HG02678 (cell line): Measurements from ENCODE around the gene KIAA0825.
A peak's percentile ranks its signal among the peaks of the same experiment; 100 is the strongest.
"Not testable (repeated sequence)": the region's sequence is repeated elsewhere in the genome, so short reads cannot be mapped to it uniquely, and the experiment has no call there.

Experiments
- ATAC-seq: cut with Tn5 transposase; IDR thresholded peaks from one replicate; pipeline ENCODE4 v1.9.1; 2021; ENCODE audit warnings: mild to moderate bottlenecking, moderate library complexity; ENCODE audit not compliant: unreplicated experiment

The KIAA0825 gene

GRCh38 chr5:94197970-94198369, 420.4 kb downstream of the KIAA0825 start:
- ATAC-seq = no peak

GRCh38 chr5:94196953-94197352, 421.5 kb downstream of the KIAA0825 start:
- no peak for ATAC-seq

DNA sequence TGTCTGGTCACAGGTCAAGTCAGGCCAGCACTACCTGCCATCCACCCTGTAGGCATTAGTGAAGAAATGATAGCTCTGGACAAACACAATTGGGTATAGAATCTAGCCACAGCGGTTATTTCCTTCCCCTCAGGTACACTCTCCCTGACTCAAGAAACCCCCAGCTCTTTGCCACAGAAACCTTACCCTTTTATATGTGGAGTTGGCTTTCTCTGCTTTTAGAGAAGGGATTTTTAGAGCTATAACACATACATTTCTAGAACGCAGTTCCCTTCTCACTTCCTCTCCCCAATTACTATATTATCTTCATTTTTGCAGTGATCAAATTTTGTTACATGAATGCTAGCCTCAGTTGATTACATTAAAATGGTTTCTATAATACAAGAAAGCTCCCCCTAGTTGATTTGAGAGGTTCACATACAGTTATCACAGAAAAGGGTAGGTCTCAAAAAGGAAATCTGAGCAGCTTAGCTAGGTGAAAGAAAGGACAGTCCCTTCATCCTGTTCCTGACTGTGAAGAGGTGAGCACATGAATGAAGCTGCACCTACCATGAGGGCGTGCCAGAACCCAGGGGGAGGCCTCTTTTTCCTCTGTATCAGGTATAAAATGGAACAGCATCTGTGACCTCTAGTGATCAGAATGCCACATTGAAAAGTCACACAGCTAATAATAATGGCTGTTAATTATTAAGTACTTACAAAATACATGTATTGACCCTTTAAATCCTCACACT, 425.6 kb downstream of the KIAA0825 start:
- no peak for ATAC-seq

- no peak for ATAC-seq
Observed at GRCh38 chr5:94191604-94192003, 426.8 kb downstream of the KIAA0825 start.

DNA sequence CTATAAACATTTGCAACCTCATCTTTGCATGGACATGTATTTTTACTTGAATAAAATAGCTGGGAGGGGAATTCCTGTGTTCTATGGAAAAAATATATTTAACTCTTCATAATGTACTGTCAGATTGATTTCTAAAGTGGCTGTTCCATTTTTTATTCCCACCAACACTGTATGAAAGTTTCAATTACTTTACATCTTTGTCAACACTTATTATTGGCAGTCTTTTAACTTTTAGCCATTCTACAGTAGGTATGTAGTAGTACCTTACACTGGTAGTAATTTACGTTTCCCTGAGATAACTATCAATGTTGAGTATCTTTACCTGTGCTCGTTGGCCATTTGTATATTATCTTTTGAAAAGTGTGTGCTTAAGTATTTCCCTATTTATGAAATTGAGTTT, 429.7 kb downstream of the KIAA0825 start:
- no peak for ATAC-seq

- no peak for ATAC-seq
Observed at GRCh38 chr5:94184870-94185269, 433.5 kb downstream of the KIAA0825 start.

DNA sequence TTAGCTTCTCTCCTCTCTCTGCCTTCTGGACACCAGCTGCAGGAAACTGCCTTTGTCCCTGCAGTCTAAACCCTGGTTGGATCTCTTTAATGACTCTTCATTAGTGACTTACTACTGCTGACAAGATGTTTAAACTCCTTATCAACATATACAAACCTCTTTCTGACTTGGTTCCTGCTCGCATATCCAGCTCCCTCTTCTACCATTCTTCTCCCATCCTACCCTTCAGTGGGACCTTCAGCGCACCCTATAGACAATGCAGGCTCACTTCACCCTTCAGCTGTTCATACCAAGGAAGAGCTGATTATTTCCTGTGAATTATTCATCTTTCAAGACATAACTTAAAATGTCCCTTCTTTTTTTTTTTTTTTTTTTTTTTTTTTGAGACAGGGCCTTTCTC, 436.5 kb downstream of the KIAA0825 start:
- ATAC-seq = no peak

DNA sequence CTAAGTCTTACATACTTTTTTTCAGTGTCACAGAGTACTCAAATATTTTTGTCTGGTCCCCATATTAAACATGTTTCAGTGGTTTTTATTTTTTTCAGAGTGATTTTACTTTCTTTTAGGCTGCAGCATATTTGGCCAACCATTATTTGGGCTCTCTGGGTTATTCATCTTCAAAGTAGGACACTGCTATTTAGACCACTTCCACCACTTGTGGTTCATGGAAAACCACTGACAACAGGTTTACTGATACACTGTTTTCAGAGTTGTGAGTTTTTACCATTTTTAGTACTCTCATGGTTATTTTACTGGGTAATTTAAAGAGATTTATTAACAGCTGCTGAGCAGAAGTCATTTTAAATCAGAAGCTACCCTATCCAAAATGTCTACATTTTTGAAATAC, 437.6 kb downstream of the KIAA0825 start:
- no peak for ATAC-seq

DNA sequence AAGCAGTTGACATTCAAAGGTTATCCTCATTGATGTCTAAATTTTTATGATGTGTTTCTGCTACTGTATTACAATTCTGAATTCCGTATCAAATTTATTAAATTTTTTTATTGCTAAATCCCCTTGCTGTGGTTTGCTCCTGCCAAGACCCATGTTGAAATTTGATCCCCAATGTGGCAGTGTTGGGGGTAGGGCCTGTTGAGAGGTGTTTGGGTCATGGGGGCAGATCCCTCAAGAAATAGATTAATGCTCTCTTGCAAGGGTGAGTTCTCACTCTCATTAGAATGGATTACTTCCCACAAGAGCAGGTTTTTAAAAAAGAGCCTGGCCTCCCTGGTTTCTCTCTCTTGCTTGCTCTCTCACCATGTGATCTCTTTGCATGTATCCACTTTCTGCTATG, 442.5 kb downstream of the KIAA0825 start:
- ATAC-seq = no peak

GRCh38 chr5:94174748-94175411, 443.5 kb downstream of the KIAA0825 start:
- ATAC-seq = no peak

GRCh38 chr5:94173100-94173499, 445.3 kb downstream of the KIAA0825 start:
- ATAC-seq = no peak

DNA sequence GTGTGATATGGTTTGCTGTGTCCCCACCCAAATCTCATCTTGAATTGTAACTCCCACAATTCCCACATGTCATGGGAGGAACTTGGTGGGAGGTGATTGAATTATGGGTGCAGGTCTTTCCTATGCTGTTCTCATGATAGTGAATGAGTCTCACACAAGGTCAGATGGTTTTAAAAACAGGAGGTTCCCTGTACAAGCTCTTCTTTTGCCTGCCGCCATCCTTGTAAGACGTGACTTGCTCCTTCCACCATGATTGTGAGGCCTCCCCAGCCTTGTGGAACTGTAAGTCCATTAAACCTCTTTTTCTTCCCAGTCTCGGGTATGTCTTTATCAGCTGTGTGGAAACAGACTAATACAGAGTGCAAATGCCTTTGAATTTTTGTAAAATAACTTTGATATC, 447.3 kb downstream of the KIAA0825 start:
- ATAC-seq = not testable (repeated sequence)

DNA sequence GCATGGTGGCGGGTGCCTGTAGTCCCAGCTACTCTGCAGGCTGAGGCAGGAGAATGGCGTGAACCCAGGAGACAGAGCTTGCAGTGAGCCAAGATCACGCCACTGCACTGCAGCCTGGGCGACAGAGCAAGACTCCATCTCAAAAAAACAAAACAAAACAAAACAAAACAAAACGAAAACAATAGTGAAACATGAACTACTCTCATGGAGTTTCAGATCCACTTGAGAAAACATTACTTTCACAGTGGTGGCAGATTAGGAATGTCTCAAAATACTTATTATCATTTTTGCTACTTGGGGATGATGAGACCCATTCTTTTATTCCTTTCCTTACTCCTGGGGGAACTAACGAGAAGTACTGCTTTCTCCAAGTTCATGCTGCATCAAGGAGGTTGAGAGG, 448.2 kb downstream of the KIAA0825 start:
- ATAC-seq = peak; percentile 66

DNA sequence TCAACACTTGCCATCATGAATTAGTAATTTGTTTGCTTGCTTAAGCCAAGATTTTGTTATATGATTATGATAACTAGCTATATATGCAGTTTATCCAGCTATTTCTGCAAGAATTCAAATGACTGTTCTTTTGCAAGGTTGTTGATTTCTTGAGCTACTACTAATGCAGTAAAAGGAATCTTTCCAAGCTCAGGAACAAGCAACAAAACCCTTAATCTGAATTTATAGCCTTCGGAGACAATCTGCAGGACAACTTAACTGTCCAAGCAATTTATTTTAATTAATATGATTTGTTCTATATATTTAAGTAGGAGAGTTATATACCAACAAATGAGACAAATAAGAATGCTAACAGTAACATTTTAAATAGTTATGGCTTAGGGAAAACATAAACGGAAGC, 450.3 kb downstream of the KIAA0825 start:
- no peak for ATAC-seq

DNA sequence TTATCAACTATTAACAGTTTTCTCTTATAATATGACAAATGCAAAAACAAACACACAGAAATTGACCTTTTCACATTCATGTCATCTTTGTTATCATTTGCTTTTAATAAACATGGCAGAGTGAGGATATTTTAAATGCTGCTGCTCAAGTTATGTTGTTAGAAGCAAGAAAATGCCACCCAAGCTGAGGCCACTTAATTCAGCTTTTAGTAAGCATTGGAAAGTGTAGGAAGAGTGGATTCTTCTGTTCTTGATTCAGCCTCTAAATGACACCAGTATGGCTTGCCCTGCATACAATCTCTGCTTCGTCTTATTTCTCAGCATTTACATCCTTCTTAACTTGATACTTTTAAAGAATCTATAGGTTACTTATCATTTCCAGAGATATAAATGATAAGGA, 456.6 kb downstream of the KIAA0825 start:
- ATAC-seq = no peak

DNA sequence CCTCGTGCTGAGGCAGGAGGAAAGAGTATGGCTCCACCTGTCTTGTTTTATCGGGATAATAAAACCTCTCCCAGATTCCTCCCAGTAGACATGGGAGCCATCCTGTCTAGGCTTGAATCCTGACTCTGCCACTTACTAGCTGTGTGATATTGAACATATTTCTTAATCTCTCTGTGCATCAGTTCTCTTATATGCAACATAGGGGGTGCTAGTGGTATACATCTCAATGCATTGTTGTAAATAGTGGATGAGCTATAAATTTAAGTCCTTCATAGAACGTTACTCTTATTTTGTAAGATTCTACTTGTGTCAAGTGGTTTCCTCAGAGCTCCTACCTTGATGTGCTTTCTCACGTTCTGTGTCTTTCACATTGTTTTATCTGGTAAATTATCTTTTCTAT, 459.3 kb downstream of the KIAA0825 start:
- no peak for ATAC-seq

- ATAC-seq = no peak
Observed at GRCh38 chr5:94157704-94158539, 460.5 kb downstream of the KIAA0825 start.

- no peak for ATAC-seq
Observed at GRCh38 chr5:94154672-94155071, 463.7 kb downstream of the KIAA0825 start.

GRCh38 chr5:94153736-94154450, 464.5 kb downstream of the KIAA0825 start:
- ATAC-seq = no peak

- ATAC-seq = not testable (repeated sequence)
Observed at GRCh38 chr5:94143621-94144020, 474.8 kb downstream of the KIAA0825 start.

GRCh38 chr5:94140300-94140699, 478.1 kb downstream of the KIAA0825 start:
- ATAC-seq = no peak
